Uterus (tissue), 4 donors: ENCODE measurements around the gene GTF2H3. TPM values are rescaled to one million over a fixed set of nuclear protein-coding genes. Genes with fewer than 3 reads are reported as not detected.
A peak's percentile ranks its signal among the peaks of the same experiment; 100 is the strongest.

ENCODE experiments used
- DNase-seq, 2 donors: peaks; one replicate each; pipeline ENCODE4 v3.0.0-alpha.2; 2019 to 2020
- H3K27ac ChIP-seq, 2 donors: fragments of 200-600 bp; sonication (generic); 1 replicate in 1 of 2; 2 replicates in 1 of 2; pipeline ENCODE4 v1.5.1; 2016 to 2018
- H3K27me3 ChIP-seq, 2 donors: fragments of 200-600 bp; sonication (generic); one replicate each; pipeline ENCODE4 v1.5.1; 2018 to 2019; ENCODE audit warnings: control low read depth in 1 of 2
- H3K36me3 ChIP-seq, 2 donors: fragments of 200-600 bp; sonication (generic); one replicate each; pipeline ENCODE4 v1.5.1; 2019; ENCODE audit warnings: control low read depth in 1 of 2
- H3K4me1 ChIP-seq, 2 donors: fragments of 200-600 bp; sonication (generic); one replicate each; pipeline ENCODE4 v1.5.1; 2018 to 2019; ENCODE audit warnings: control low read depth in 1 of 2
- H3K4me3 ChIP-seq, 2 donors: fragments of 200-600 bp; sonication (generic); 1 replicate in 1 of 2; 2 replicates in 1 of 2; pipeline ENCODE4 v1.5.1; 2018 to 2019; ENCODE audit warnings: mild to moderate bottlenecking in 1 of 2
- H3K9me3 ChIP-seq, 2 donors: fragments of 200-600 bp; sonication (generic); one replicate each; pipeline ENCODE4 v1.5.1; 2019; ENCODE audit warnings: control low read depth in 1 of 2
- CTCF ChIP-seq, 4 experiments: fragments of 200-600 bp in 2 of 4; fragments of 450-650 bp in 2 of 4; sonication (generic) in 2 of 4; IDR thresholded peaks; one replicate each; pipeline ENCODE4 v1.5.1; 2016 to 2019; ENCODE audit warnings: antibody characterized with exemption in 4 of 4, mild to moderate bottlenecking in 2 of 4, moderate library complexity in 1 of 4
- POLR2A ChIP-seq, 2 donors: fragments of 450-650 bp; IDR thresholded peaks; one replicate each; pipeline ENCODE4 v1.6.1; 2016; ENCODE audit warnings: antibody characterized with exemption in 2 of 2, mild to moderate bottlenecking in 1 of 2, moderate library complexity in 1 of 2
- intact Hi-C: fragments of 100-400 bp; cut with DNase I; formaldehyde crosslinking; loops from one replicate; pipeline ENCODE4 v1.15.1; 2023; ENCODE audit warnings: low total_unique reads
- total RNA-seq, 4 donors: library from RNA; depleted of rRNA in 3 of 4; stranded (reverse); fragments of >200 nt in 3 of 4; gene quantifications; one replicate each; pipeline versions ENCODE4 v1.1.0 to v1.2.4, GENCODE V29; 2014 to 2023
- donor health status: DM: yes; HTN: yes; CAD: no.

The GTF2H3 gene
- total RNA-seq, 4 donors from 2014 or later, result 12.3 to 66.4 (median 31.1) TPM

GRCh38 chr12:123617580-123617979, 16.0 kb upstream of the GTF2H3 start:
- no peaks in the 10 kb centered on the region for H3K36me3 ChIP-seq
- no peaks in the 10 kb centered on the region for H3K4me1 ChIP-seq
- no peak for TF ChIP-seq CTCF (IDR thresholded peaks at IDR 0.05)
- TF ChIP-seq POLR2A (IDR thresholded peaks at IDR 0.05), result no peak
- H3K4me3 ChIP-seq, result no peak overlapping the region
- H3K9me3 ChIP-seq, result no peaks in the 10 kb centered on the region
- intact Hi-C loops, result no loop called here
- no peak for DNase-seq
- H3K27me3 ChIP-seq, result no peaks in the 10 kb centered on the region
- H3K27ac ChIP-seq, result no peak overlapping the region

- TF ChIP-seq CTCF (IDR thresholded peaks at IDR 0.05) (no peak), POLR2A (IDR thresholded peaks at IDR 0.05) (no peak)
- H3K27ac ChIP-seq, result no peak overlapping the region
- H3K36me3 ChIP-seq, result no peaks in the 10 kb centered on the region
- intact Hi-C loops, result no loop called here
- H3K9me3 ChIP-seq, result no peaks in the 10 kb centered on the region
- no peaks in the 10 kb centered on the region for H3K27me3 ChIP-seq
- H3K4me3 ChIP-seq, result no peak overlapping the region
- no peak for DNase-seq
- no peaks in the 10 kb centered on the region for H3K4me1 ChIP-seq
Measured at GRCh38 chr12:123621101-123621500, 12.5 kb upstream of the GTF2H3 start.

- Histone ChIP-seq H3K4me3 (no peak overlapping the region), H3K27ac (no peak overlapping the region), H3K9me3 (no peaks in the 10 kb centered on the region), H3K27me3 (no peaks in the 10 kb centered on the region), H3K4me1 (no peaks in the 10 kb centered on the region), H3K36me3 (no peaks in the 10 kb centered on the region)
- DNase-seq, result no peak
- TF ChIP-seq POLR2A (IDR thresholded peaks at IDR 0.05) (no peak), CTCF (IDR thresholded peaks at IDR 0.05) (no peak)
- intact Hi-C loops, result no loop called here
Measured at GRCh38 chr12:123621619-123622530, 11.8 kb upstream of the GTF2H3 start.

GRCh38 chr12:123634142-123634561, 523 bp downstream of the GTF2H3 start:
- Histone ChIP-seq H3K36me3 (no peaks in the 10 kb centered on the region), H3K27ac (peak overlapping the region; percentile 77 to 84), H3K4me3 (peak overlapping the region; percentile 88), H3K27me3 (no peaks in the 10 kb centered on the region), H3K9me3 (no peaks in the 10 kb centered on the region), H3K4me1 (peaks cover 0 to 6% of the 10 kb centered on the region in 2 donors)
- TF ChIP-seq POLR2A (IDR thresholded peaks at IDR 0.05) (no peak), CTCF (IDR thresholded peaks at IDR 0.05) (no peak)
- no peak for DNase-seq
- intact Hi-C loops, result no loop called here

- H3K36me3 ChIP-seq, result no peaks in the 10 kb centered on the region
- no peaks in the 10 kb centered on the region for H3K9me3 ChIP-seq
- TF ChIP-seq POLR2A (IDR thresholded peaks at IDR 0.05), result no peak
- no peak for TF ChIP-seq CTCF (IDR thresholded peaks at IDR 0.05)
- intact Hi-C loops, result no loop called here
- no peak for DNase-seq
- H3K4me3 ChIP-seq, result no peak overlapping the region
- H3K4me1 ChIP-seq, result no peaks in the 10 kb centered on the region
- no peak overlapping the region for H3K27ac ChIP-seq
- H3K27me3 ChIP-seq, result no peaks in the 10 kb centered on the region
Measured at GRCh38 chr12:123643911-123644310, 10.3 kb downstream of the GTF2H3 start.
